ENCODE data around the gene TMEM231. TPM values are rescaled to one million over a fixed set of nuclear protein-coding genes. Genes with fewer than 3 reads are reported as not detected.

The TMEM231 gene
- total RNA-seq, 2 donors from 2014 or later = 2.6 to 7.6 TPM

DNA sequence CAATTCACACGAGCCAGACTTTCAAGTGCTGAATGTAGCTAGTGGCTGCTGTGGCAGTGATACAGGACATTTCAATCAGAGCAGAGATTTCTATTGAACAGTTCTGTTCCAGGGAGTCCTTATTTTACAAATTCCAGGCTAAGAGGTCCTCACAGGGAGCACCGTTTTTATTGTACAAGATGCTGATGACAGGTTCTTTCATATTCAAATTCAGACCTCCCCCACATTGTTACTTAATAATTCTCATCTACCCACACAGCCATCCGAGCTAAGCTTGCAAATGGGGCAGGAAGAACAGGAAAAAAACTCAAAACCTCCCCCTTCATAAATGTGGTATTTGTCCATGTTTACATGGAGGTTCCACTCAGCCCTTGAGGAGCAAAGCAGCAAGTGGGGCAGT is 19.9 kb upstream of the TMEM231 start:
- no peak overlapping the region for H3K4me3 ChIP-seq
- no peaks in the 10 kb centered on the region for H3K4me1 ChIP-seq
- H3K27me3 ChIP-seq = no peaks in the 10 kb centered on the region
- TF ChIP-seq CTCF (IDR thresholded peaks at IDR 0.05) (no peak), POLR2A (IDR thresholded peaks at IDR 0.05) (no peak)
- DNase-seq (no peak), ATAC-seq (no peak)
- no peak overlapping the region for H3K27ac ChIP-seq
- H3K9me3 ChIP-seq = no peaks in the 10 kb centered on the region
- H3K36me3 ChIP-seq (replicated peaks in 1 of 2; ENCODE audit: insufficient read depth in 1 of 2, low read depth in 2 of 2) = peaks cover 0 to 13% of the 10 kb centered on the region in 2 donors
- intact Hi-C loops (cut with DNase I) = no loop called here
- whole genome bisulfite sequencing, 2 donors = 66 to 78% methylated on average over 3 of the region's 3 CpGs

DNA sequence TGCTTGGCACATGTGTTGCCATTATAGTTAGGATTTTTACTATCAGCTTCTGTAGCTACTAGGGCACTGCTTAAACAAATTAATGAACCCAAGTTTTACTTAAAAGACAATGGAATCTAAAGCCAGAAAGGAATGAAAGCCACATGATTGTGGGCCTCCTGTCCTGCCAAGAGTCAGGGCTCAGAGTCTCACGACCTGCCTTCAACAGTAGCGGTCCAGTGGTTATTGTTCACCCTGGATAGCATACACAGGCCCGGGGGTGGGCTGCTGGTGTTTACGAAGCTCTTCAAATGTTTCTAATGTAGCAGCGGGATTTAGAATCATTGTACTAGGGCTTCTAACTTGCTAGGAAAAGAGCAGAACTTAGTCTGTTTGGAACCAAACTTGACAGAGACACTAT is 17.9 kb upstream of the TMEM231 start:
- Histone ChIP-seq H3K4me3 (no peak overlapping the region), H3K4me1 (peaks cover 4% of the 10 kb centered on the region), H3K27ac (no peak overlapping the region), H3K27me3 (no peaks in the 10 kb centered on the region), H3K9me3 (no peaks in the 10 kb centered on the region), H3K36me3 (replicated peaks in 1 of 2; ENCODE audit: insufficient read depth in 1 of 2, low read depth in 2 of 2) (peaks cover 0 to 13% of the 10 kb centered on the region in 2 donors)
- ATAC-seq (no peak), DNase-seq (no peak)
- intact Hi-C loops (cut with DNase I) = loop anchor here (5.0 kb wide), 1 partner anchor 43 kb away; no protein-coding TSS in a partner anchor
- 86 to 90% methylated on average over 5 of the region's 5 CpGs for WGBS, 2 donors
- TF ChIP-seq CTCF (IDR thresholded peaks at IDR 0.05) = no peak
- no peak for TF ChIP-seq POLR2A (IDR thresholded peaks at IDR 0.05)

- intact Hi-C loops (cut with DNase I) = loop anchor here (5.0 kb wide), 1 partner anchor 44 kb away; no protein-coding TSS in a partner anchor
- no peaks in the 10 kb centered on the region for H3K27me3 ChIP-seq
- DNase-seq (no peak), ATAC-seq (no peak)
- no peak overlapping the region for H3K27ac ChIP-seq
- H3K4me3 ChIP-seq = no peak overlapping the region
- WGBS, 2 donors = 74 to 79% methylated on average over 3 of the region's 3 CpGs
- TF ChIP-seq CTCF (IDR thresholded peaks at IDR 0.05) (no peak), POLR2A (IDR thresholded peaks at IDR 0.05) (no peak)
- peaks cover 0 to 11% of the 10 kb centered on the region in 2 donors for H3K36me3 ChIP-seq (replicated peaks in 1 of 2; ENCODE audit: insufficient read depth in 1 of 2, low read depth in 2 of 2)
- peaks cover 10% of the 10 kb centered on the region for H3K4me1 ChIP-seq
- no peaks in the 10 kb centered on the region for H3K9me3 ChIP-seq
Observed at GRCh38 chr16:75572864-75573542, 17.0 kb upstream of the TMEM231 start.

DNA sequence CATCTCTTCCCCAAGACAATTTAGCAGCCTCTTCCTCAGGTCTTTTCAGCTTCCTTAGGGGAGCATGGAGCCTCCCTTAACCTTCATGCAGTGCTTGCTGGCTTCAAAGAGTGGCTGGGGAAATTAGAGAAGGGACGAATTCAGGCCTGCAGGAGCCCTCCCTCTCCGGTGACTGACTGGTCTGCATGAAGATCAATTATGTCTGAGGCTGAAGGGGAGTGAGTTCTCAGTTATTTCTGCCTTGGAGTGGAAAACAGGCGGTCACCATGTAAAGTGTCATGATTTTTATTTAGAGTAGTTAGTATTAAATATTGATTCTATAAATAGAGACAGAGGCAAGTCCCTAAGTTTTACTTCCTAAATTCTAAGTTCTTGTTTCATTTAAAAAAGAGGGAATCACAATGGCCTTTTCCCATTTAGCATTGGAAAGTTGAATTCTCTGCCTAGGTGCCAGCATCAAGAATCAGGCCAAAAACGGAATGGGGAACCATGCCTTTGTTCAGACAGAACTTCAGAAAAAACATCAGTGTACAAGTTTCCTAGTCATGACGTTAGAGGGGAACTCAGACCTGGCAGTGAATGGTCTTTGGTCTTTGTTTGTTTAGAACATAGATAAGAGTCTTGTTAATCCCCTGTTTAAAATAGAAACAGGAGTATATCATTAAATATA is 14.5 kb upstream of the TMEM231 start:
- TF ChIP-seq CTCF (IDR thresholded peaks at IDR 0.05) (no peak), POLR2A (IDR thresholded peaks at IDR 0.05) (no peak)
- Histone ChIP-seq H3K36me3 (replicated peaks in 1 of 2; ENCODE audit: insufficient read depth in 1 of 2, low read depth in 2 of 2) (peaks cover 0 to 3% of the 10 kb centered on the region in 2 donors), H3K9me3 (no peaks in the 10 kb centered on the region), H3K4me1 (peaks cover 26% of the 10 kb centered on the region), H3K4me3 (no peak overlapping the region), H3K27me3 (no peaks in the 10 kb centered on the region), H3K27ac (peak overlapping the region in 1 of 4 donors; percentile 28)
- 52 to 55% methylated on average over 5 of the region's 5 CpGs for WGBS, 2 donors
- DNase-seq = no peak
- intact Hi-C loops (cut with DNase I) = loop anchor here (5.0 kb wide), 1 partner anchor 47 kb away; no protein-coding TSS in a partner anchor
- ATAC-seq = no peak
